Prostate gland (tissue), 2 donors: ENCODE measurements around the gene TMPRSS11A.

ENCODE experiments used
- POLR2A ChIP-seq: fragments of 450-650 bp; IDR thresholded peaks from one replicate; pipeline ENCODE4 v1.6.1; 2016; ENCODE audit warnings: antibody characterized with exemption, mild to moderate bottlenecking
- POLR2AphosphoS5 ChIP-seq: sonication (generic); formaldehyde crosslinking; IDR thresholded peaks from one replicate; pipeline ENCODE4 v1.6.1; 2017; ENCODE audit warnings: antibody characterized with exemption
- TF ChIP-seq, protein P1 (sequence below), 4 experiments: fragments of 200-600 bp in 2 of 4; fragments of 450-650 bp in 2 of 4; sonication (generic) in 2 of 4; IDR thresholded peaks; 1 replicate in 3 of 4; 2 replicates in 1 of 4; pipeline ENCODE4 v1.5.1; 2016 to 2019; ENCODE audit warnings: antibody characterized with exemption in 4 of 4, mild to moderate bottlenecking in 2 of 4, moderate library complexity in 2 of 4

DNA sequence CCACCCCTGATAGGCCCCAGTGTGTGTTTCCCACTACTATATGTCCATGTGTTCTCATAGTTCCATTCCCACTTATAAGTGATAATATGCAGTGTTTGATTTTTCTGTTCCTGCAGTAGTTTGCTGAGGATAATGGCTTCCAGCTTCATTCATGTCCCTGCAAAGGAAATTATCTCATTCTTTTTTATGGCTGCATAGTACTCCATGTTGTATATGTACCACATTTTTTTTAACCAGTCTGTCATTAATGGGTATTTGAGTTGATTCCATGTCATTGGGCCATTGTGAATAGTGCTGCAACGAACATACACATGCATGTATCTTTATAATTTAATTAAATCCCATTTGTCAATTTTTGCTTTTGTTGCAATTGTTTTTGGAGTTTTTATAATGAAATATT is 10.3 kb upstream of the TMPRSS11A start:
- TF ChIP-seq POLR2A (no peak), POLR2AphosphoS5 (no peak)
- TF ChIP-seq, protein P1, sequence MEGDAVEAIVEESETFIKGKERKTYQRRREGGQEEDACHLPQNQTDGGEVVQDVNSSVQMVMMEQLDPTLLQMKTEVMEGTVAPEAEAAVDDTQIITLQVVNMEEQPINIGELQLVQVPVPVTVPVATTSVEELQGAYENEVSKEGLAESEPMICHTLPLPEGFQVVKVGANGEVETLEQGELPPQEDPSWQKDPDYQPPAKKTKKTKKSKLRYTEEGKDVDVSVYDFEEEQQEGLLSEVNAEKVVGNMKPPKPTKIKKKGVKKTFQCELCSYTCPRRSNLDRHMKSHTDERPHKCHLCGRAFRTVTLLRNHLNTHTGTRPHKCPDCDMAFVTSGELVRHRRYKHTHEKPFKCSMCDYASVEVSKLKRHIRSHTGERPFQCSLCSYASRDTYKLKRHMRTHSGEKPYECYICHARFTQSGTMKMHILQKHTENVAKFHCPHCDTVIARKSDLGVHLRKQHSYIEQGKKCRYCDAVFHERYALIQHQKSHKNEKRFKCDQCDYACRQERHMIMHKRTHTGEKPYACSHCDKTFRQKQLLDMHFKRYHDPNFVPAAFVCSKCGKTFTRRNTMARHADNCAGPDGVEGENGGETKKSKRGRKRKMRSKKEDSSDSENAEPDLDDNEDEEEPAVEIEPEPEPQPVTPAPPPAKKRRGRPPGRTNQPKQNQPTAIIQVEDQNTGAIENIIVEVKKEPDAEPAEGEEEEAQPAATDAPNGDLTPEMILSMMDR (IDR thresholded peaks at IDR 0.05), result no peak
